Measurements from ENCODE around the gene EPS15.
"Not testable (repeated sequence)": the region's sequence is repeated elsewhere in the genome, so short reads cannot be mapped to it uniquely, and the experiment has no call there.

DNA sequence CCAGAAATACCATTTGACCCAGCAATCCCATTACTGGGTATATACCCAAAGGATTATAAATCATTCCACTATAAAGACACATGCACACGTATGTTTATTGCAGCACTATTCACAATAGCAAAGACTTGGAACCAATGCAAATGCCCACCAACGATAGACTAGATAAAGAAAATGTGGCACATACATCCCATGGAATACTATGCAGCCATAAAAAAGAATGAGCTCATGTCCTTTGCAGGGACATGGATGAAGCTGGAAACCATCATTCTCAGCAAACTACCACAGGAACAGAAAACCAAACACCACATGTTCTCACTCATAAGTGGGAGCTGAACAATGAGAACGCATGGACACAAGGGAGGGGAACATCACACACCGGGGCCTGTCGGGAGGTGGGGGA is 107.2 kb downstream of the EPS15 start:
- TF ChIP-seq EZH2 (IDR thresholded peaks at IDR 0.05; ENCODE audit: insufficient read depth, poor library complexity, severe bottlenecking); EZH2phosphoT487 (IDR thresholded peaks at IDR 0.05; ENCODE audit: insufficient read depth, low read depth): not testable (repeated sequence)

Data from GM23248 (cell line).